ENCODE measurements around the gene TOR2A.

DNA sequence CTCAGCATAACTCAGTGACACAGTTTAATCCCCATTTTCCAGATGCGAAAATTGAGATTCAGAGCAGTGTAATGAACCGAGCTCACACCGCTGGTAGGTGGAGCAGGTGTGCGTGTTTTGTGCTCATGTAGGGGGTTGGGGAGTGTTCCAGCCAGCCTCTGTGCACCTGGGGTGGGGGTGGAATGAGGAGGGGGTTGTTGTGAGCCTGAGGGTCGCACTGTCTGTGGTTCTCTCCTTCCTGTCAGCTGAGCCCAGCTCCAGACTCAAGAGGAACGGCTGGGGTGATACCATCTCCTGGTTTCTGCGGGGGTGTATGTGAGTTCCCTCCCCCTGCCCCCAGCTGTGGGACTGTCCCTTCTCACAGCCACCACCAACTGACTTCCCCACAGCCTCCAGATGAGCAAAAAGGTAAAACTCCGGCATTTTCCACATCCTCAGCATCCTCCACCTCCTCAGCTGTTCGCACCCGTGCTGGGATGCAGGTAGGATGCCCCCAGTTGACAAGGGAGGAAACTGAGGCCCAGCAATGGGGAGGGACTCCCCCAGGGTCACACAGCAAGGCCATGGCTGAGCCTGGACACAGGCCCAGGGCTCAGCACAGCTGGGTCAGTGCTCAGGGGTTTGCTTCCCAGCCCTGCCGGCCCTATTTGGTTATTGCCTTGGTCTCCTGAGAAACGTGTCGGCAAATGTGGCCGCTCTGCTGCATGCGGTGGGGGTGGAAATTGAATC lies 41.3 kb upstream of the TOR2A start:
- TF ChIP-seq, protein P1, sequence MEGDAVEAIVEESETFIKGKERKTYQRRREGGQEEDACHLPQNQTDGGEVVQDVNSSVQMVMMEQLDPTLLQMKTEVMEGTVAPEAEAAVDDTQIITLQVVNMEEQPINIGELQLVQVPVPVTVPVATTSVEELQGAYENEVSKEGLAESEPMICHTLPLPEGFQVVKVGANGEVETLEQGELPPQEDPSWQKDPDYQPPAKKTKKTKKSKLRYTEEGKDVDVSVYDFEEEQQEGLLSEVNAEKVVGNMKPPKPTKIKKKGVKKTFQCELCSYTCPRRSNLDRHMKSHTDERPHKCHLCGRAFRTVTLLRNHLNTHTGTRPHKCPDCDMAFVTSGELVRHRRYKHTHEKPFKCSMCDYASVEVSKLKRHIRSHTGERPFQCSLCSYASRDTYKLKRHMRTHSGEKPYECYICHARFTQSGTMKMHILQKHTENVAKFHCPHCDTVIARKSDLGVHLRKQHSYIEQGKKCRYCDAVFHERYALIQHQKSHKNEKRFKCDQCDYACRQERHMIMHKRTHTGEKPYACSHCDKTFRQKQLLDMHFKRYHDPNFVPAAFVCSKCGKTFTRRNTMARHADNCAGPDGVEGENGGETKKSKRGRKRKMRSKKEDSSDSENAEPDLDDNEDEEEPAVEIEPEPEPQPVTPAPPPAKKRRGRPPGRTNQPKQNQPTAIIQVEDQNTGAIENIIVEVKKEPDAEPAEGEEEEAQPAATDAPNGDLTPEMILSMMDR (IDR thresholded peaks at IDR 0.05): no peak
- TF ChIP-seq POLR2A (IDR thresholded peaks at IDR 0.05): no peak

Measured in heart left ventricle (tissue), 13 donors.